GM23338 (cell line): Measurements from ENCODE around the gene SVOPL.

Source experiments
- CREB1 ChIP-seq: fragments of 250-450 bp; sonication (Bioruptor Pico); IDR thresholded peaks from 2 replicates; pipeline ENCODE4 v1.5.0; 2020; ENCODE audit warnings: low read depth, mild to moderate bottlenecking, moderate library complexity
- EZH2 ChIP-seq: fragments of 200-600 bp; sonication (generic); IDR thresholded peaks from one replicate; pipeline ENCODE4 v1.8.0; 2017; ENCODE audit warnings: antibody characterized with exemption, mild to moderate bottlenecking, low read depth; ENCODE audit not compliant: unreplicated experiment
- EZH2phosphoT487 ChIP-seq: fragments of 200-600 bp; sonication (generic); IDR thresholded peaks from one replicate; pipeline ENCODE4 v1.8.1; 2018; ENCODE audit warnings: antibody characterized with exemption; ENCODE audit not compliant: unreplicated experiment
- POLR2AphosphoS5 ChIP-seq: IDR thresholded peaks from 2 replicates; pipeline ENCODE4 v1.6.1; 2016; ENCODE audit warnings: antibody characterized with exemption, low read depth
- TF ChIP-seq, protein P1 (sequence below), 2 experiments: fragments of 200-600 bp in 1 of 2; sonication (generic) in 1 of 2; conservative IDR thresholded peaks; 2 replicates each; pipeline versions ENCODE4 v1.5.1 to v1.6.1; 2016 to 2017; ENCODE audit warnings: antibody characterized with exemption in 2 of 2, low read depth in 2 of 2, mild to moderate bottlenecking in 2 of 2, moderate library complexity in 1 of 2
- TF ChIP-seq, protein P2 (sequence below): IDR thresholded peaks from one replicate; pipeline ENCODE4 v1.6.1; 2018; ENCODE audit warnings: antibody characterized with exemption; ENCODE audit not compliant: unreplicated experiment
- TF ChIP-seq, protein P3 (sequence below): fragments of 250-450 bp; sonication (Bioruptor Pico); IDR thresholded peaks from 2 replicates; pipeline ENCODE4 v1.5.0; 2020; ENCODE audit warnings: mild to moderate bottlenecking, moderate library complexity

DNA sequence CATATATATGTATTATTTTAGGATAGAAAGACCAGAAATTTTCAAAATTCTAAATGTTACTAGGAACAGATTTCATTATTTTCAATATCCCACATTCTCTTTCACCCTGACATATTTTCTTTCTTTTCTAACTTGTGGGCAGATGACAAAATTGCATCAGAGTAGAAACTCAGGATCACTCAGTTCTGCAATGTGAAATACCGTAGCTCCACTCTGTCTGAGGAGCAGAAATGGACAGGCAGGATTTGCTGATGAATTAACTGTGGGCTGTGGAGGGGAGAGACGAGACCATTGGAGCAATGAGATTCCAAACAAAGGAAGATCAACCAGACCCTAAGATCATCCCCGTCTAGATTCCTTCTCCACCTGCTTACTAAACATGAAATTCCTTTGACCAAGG lies 37.0 kb upstream of the SVOPL start:
- TF ChIP-seq, protein P1, sequence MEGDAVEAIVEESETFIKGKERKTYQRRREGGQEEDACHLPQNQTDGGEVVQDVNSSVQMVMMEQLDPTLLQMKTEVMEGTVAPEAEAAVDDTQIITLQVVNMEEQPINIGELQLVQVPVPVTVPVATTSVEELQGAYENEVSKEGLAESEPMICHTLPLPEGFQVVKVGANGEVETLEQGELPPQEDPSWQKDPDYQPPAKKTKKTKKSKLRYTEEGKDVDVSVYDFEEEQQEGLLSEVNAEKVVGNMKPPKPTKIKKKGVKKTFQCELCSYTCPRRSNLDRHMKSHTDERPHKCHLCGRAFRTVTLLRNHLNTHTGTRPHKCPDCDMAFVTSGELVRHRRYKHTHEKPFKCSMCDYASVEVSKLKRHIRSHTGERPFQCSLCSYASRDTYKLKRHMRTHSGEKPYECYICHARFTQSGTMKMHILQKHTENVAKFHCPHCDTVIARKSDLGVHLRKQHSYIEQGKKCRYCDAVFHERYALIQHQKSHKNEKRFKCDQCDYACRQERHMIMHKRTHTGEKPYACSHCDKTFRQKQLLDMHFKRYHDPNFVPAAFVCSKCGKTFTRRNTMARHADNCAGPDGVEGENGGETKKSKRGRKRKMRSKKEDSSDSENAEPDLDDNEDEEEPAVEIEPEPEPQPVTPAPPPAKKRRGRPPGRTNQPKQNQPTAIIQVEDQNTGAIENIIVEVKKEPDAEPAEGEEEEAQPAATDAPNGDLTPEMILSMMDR (conservative IDR thresholded peaks at IDR 0.05; ENCODE audit: low read depth in 2 of 2) = no peak
- TF ChIP-seq POLR2AphosphoS5 (no peak), EZH2 (no peak), EZH2phosphoT487 (no peak), CREB1 (CRISPR knock-in tag) (no peak)
- TF ChIP-seq, protein P2, sequence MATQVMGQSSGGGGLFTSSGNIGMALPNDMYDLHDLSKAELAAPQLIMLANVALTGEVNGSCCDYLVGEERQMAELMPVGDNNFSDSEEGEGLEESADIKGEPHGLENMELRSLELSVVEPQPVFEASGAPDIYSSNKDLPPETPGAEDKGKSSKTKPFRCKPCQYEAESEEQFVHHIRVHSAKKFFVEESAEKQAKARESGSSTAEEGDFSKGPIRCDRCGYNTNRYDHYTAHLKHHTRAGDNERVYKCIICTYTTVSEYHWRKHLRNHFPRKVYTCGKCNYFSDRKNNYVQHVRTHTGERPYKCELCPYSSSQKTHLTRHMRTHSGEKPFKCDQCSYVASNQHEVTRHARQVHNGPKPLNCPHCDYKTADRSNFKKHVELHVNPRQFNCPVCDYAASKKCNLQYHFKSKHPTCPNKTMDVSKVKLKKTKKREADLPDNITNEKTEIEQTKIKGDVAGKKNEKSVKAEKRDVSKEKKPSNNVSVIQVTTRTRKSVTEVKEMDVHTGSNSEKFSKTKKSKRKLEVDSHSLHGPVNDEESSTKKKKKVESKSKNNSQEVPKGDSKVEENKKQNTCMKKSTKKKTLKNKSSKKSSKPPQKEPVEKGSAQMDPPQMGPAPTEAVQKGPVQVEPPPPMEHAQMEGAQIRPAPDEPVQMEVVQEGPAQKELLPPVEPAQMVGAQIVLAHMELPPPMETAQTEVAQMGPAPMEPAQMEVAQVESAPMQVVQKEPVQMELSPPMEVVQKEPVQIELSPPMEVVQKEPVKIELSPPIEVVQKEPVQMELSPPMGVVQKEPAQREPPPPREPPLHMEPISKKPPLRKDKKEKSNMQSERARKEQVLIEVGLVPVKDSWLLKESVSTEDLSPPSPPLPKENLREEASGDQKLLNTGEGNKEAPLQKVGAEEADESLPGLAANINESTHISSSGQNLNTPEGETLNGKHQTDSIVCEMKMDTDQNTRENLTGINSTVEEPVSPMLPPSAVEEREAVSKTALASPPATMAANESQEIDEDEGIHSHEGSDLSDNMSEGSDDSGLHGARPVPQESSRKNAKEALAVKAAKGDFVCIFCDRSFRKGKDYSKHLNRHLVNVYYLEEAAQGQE = no peak
- TF ChIP-seq, protein P3, sequence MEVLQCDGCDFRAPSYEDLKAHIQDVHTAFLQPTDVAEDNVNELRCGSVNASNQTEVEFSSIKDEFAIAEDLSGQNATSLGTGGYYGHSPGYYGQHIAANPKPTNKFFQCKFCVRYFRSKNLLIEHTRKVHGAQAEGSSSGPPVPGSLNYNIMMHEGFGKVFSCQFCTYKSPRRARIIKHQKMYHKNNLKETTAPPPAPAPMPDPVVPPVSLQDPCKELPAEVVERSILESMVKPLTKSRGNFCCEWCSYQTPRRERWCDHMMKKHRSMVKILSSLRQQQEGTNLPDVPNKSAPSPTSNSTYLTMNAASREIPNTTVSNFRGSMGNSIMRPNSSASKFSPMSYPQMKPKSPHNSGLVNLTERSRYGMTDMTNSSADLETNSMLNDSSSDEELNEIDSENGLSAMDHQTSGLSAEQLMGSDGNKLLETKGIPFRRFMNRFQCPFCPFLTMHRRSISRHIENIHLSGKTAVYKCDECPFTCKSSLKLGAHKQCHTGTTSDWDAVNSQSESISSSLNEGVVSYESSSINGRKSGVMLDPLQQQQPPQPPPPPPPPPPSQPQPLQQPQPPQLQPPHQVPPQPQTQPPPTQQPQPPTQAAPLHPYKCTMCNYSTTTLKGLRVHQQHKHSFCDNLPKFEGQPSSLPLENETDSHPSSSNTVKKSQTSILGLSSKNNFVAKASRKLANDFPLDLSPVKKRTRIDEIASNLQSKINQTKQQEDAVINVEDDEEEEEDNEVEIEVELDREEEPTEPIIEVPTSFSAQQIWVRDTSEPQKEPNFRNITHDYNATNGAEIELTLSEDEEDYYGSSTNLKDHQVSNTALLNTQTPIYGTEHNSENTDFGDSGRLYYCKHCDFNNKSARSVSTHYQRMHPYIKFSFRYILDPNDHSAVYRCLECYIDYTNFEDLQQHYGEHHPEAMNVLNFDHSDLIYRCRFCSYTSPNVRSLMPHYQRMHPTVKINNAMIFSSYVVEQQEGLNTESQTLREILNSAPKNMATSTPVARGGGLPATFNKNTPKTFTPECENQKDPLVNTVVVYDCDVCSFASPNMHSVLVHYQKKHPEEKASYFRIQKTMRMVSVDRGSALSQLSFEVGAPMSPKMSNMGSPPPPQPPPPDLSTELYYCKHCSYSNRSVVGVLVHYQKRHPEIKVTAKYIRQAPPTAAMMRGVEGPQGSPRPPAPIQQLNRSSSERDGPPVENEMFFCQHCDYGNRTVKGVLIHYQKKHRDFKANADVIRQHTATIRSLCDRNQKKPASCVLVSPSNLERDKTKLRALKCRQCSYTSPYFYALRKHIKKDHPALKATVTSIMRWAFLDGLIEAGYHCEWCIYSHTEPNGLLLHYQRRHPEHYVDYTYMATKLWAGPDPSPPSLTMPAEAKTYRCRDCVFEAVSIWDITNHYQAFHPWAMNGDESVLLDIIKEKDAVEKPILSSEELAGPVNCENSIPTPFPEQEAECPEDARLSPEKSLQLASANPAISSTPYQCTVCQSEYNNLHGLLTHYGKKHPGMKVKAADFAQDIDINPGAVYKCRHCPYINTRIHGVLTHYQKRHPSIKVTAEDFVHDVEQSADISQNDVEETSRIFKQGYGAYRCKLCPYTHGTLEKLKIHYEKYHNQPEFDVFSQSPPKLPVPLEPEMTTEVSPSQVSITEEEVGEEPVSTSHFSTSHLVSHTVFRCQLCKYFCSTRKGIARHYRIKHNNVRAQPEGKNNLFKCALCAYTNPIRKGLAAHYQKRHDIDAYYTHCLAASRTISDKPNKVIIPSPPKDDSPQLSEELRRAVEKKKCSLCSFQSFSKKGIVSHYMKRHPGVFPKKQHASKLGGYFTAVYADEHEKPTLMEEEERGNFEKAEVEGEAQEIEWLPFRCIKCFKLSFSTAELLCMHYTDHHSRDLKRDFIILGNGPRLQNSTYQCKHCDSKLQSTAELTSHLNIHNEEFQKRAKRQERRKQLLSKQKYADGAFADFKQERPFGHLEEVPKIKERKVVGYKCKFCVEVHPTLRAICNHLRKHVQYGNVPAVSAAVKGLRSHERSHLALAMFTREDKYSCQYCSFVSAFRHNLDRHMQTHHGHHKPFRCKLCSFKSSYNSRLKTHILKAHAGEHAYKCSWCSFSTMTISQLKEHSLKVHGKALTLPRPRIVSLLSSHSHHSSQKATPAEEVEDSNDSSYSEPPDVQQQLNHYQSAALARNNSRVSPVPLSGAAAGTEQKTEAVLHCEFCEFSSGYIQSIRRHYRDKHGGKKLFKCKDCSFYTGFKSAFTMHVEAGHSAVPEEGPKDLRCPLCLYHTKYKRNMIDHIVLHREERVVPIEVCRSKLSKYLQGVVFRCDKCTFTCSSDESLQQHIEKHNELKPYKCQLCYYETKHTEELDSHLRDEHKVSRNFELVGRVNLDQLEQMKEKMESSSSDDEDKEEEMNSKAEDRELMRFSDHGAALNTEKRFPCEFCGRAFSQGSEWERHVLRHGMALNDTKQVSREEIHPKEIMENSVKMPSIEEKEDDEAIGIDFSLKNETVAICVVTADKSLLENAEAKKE = no peak
